ENCODE results near the gene TTLL4.

The TTLL4 gene, protein sequence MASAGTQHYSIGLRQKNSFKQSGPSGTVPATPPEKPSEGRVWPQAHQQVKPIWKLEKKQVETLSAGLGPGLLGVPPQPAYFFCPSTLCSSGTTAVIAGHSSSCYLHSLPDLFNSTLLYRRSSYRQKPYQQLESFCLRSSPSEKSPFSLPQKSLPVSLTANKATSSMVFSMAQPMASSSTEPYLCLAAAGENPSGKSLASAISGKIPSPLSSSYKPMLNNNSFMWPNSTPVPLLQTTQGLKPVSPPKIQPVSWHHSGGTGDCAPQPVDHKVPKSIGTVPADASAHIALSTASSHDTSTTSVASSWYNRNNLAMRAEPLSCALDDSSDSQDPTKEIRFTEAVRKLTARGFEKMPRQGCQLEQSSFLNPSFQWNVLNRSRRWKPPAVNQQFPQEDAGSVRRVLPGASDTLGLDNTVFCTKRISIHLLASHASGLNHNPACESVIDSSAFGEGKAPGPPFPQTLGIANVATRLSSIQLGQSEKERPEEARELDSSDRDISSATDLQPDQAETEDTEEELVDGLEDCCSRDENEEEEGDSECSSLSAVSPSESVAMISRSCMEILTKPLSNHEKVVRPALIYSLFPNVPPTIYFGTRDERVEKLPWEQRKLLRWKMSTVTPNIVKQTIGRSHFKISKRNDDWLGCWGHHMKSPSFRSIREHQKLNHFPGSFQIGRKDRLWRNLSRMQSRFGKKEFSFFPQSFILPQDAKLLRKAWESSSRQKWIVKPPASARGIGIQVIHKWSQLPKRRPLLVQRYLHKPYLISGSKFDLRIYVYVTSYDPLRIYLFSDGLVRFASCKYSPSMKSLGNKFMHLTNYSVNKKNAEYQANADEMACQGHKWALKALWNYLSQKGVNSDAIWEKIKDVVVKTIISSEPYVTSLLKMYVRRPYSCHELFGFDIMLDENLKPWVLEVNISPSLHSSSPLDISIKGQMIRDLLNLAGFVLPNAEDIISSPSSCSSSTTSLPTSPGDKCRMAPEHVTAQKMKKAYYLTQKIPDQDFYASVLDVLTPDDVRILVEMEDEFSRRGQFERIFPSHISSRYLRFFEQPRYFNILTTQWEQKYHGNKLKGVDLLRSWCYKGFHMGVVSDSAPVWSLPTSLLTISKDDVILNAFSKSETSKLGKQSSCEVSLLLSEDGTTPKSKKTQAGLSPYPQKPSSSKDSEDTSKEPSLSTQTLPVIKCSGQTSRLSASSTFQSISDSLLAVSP

DNA sequence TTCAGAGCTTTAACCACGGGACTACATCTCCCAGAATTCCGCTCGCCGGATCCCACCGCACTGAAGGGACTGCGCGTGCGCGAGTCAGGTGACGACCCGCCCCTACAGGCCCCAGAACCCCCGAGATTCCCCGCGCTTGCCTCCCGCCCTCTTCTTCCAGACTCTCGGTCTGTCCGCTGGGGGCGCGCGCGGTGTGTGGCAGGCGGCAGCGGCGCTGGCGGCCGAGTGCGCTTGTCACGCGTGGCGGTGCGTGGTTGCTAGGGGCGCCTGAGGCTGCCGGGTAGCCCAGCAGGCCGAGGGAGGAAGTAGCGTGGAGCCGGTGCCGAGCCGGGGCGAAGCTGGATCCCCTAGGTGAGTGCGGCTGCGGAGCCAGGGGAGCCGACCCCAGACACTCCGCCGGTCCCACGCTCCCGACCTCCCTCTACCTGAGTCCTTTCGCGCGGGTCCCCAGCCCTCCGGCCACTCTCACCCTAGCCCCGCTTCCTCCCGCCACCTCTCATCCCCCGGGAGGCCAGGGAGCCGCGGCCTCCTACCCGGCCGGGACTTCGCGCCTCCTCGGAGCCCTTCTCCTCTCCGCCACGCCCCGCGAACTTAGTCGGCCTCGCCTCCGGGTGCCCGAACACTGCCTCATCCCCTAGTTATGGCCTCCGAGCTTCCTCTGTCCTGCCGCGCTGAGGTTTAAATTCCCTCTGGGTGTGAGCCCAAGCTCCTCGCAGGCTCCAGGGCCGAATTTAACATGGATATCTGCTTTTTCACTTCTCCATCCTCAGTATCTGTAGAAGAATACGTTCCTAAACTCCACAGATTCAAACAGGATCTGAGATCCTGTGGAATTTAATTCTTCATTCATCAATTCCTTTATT, at the start of gene TTLL4:
TTLL4 (plus strand) TSS at position 149 of the 863 bp plus-strand sequence. CDS start 26,842 bp downstream, outside the sequence.
- DNase-seq (ENCODE audit: low read depth) = peak; percentile 86

DNA sequence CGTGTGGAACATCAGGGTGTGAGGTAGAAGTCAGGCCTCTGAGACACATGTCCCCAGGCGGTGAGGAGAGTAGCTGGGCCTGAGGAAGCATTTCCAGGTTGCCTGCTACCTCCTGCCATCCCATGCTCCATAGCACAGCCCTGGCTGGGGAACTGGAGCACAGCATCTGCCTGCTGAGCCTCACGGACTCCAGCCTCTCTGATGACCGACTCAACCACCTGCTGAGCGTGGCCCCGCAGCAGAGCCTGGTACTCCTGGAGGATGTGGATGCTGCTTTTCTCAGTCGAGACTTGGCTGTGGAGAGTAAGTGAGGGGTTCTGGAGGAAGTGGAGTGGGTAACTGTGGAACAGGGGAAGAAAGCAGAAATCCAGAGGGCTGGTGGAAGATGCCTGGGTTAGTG, 48.3 kb upstream of the TTLL4 start:
- DNase-seq (ENCODE audit: low read depth) = no peak

DNA sequence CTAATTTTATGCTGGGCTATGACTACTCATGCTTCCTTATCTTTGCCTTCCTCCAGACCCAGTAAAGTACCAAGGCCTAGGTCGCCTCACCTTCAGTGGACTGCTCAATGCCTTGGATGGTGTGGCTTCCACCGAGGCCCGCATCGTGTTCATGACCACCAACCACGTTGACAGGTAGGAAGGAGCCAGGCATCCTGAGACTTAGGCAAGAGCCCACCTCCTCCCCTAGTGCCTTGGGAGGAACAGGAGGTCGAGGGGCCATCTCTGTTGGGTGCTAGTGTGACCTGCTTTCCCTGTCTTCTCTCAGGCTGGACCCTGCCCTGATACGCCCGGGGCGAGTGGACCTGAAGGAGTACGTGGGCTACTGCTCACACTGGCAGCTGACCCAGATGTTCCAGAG, 47.8 kb upstream of the TTLL4 start:
- DNase-seq (ENCODE audit: low read depth) = no peak

DNA sequence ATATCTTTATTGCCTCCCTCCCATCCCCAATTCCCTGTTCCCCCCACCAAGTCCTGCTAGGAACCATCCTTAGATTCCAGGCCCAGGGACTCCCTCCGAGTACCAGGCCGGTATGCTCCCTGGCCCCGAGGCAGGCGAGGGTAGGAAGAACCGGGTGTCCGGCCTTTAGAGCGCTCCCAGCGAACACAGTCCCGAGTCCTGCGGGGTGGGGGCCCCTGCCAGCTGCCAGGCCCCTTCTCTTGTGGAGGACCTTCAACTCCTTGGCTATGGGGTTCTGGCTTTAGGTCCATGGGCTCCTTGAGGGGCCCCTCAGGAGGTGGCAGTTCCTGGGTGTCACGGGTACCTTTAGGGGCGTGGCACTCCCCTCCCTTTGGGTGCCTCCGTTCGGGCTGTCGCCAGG, 46.7 kb upstream of the TTLL4 start:
- DNase-seq (ENCODE audit: low read depth) = no peak

DNA sequence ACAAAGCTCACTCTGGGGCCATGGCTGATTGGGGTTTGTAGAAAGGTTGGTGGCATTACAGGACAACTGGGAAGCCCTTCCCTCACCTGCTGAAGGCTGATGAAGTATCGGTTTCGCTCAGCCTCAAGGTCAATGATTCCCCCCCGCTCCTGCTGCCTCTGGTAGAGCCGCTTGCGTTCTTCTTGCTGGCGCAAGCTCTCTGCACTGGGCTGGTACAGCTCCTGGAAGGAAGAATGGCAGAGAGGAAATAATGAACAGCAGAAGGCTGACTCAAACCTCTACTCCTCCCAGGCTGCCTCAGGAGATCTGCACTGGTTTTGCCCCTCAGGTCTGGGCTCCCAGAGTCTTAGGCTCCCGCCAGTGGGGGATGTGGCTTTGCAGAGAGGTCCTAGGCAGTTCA, 46.0 kb upstream of the TTLL4 start:
- DNase-seq (ENCODE audit: low read depth) = no peak

DNA sequence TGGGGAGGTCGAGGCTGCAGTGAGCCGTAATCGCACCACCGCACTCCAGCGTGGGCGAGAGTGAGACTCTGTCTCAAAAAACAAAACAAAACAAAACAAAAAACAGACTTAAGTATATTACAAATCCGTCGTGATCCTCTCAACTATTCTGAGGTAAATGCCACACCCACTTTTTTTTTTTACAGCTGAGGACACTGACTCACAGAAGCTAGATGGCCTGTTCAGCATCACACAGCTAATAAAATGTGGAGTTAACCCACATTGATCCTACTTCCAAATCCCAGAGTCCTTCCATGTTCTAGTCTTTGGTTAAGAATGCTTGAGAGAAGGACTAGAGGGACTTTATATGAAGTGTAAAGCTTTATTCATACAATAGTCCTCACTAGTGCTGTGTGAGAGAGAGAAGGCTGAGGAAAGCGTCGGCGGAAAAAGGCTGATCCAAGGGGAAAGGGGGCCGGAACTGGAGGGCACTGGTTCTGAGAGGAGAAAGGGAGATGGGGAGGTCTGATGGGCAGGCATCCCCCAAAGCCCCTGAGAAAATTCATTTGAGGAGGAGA, 39.5 kb upstream of the TTLL4 start:
- DNase-seq (ENCODE audit: low read depth) = no peak

DNA sequence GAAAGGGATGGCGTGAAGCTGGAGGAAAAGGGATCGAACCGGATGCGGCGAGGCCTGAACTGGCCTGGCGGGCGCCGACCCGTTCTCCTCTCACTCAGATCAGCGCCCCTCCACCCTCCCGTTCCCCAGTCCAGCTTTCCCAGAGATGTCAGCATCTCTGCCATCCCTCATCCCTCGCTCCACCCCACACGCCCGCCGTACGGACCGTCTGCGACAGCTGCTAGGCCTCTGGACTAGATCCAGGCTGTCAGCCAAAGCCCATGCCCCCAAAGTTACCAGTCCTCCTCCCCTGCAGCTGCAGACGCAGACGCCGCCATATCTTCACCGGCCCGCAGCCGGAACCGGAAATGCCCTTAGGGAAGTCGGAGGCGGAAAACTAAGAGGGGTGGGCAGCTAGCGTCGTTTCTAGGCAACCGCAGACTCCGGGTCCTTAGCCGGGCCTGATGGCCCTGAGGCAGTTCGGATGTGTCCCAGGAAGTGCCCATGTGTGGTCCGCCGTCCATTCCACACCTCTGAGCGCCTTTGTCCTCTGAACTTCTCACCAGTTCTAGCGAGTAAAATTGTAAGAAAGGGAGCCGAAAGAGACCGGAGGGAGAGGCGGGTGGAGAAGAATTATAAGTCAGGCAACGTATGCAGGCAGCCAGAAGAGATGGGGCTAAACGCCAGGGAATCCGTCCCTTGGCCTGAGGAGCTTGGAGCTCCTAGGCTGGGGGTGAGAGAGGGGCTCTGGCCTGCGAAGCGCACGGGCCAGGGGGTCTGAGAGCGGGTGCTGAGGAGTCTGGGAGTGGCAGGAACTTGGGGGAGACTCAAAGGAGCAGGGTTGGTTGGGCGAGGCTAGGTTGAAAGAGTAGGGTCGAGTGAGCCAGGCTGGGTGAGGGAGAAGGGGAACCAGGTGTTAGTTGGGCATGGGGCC, 38.7 kb upstream of the TTLL4 start, which contains the start of the genes RNF25 and STK36:
RNF25 (minus strand) TSS at position 349 of the 913 bp plus-strand sequence; CDS start at position 317, 32 bp downstream.
STK36 (plus strand) TSS at position 433 of the 913 bp plus-strand sequence. CDS start 744 bp downstream, outside the sequence.
- DNase-seq (ENCODE audit: low read depth) = peak; percentile 38

DNA sequence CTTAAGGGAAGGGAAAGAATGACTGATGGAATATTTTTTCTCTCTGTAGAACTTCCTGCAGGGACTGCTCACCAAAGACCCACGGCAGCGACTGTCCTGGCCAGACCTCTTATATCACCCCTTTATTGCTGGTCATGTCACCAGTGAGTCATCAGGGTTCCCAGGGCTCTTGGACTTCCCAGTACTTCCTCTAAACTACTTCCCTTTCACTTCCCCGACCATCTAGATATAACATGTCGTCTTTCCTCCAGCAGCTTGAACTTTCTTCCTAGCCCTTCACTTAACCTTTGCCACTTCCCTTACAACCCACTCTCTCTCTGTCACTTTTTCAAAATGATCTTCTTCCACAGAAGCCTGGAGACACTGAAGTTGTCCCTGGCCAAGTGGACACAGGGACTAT, 31.5 kb upstream of the TTLL4 start:
- DNase-seq (ENCODE audit: low read depth) = no peak

DNA sequence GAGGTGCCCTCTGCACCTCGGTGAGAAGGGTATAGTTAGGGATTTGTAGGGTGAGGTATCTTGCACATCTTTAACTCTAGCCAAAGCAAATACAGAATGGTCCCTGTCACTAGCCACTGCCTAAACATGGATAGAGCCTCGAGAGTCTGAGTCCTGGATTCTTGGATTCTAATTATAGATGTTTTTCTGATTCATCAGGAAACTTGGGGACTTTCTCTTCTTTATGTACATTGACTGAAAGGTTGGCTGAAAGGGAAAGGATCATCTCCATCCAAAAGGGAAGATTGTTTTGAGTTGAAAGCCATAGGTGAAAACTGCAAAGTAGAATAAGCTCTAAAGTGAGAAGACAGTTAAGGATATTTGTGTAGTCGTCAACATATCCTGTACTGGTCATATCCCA, 30.6 kb upstream of the TTLL4 start:
- DNase-seq (ENCODE audit: low read depth) = no peak

DNA sequence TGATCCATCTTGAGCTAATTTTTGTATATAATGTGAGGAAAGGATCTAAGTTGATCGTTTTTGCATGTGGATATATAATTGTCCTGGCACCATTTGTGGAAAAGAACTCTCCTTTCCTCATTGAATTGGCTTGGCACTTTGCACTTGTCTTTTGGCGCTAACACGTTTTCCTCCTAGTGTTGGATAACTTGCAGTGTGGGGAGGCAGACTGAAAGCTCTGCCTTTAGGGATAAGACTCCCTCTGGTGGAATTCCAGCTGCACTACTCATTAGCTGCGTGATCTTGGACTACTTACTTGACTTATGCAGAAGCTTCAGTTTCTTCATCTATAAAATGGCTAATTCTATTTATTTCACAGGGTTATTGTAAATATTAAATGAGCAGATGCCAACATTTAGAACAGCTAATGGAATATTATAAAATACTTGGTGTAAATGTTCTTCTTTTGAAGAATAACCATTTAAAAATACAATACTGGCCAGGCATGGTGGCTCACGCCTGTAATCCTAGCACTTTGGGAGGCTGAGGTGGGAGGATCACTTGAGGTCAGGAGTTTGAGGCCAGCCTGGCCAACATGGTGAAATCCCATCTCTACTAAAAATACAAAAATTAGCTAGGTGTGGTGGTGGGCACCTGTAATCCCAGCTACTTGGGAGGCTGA, 23.1 kb upstream of the TTLL4 start:
- peak; percentile 26 for DNase-seq (ENCODE audit: low read depth)

DNA sequence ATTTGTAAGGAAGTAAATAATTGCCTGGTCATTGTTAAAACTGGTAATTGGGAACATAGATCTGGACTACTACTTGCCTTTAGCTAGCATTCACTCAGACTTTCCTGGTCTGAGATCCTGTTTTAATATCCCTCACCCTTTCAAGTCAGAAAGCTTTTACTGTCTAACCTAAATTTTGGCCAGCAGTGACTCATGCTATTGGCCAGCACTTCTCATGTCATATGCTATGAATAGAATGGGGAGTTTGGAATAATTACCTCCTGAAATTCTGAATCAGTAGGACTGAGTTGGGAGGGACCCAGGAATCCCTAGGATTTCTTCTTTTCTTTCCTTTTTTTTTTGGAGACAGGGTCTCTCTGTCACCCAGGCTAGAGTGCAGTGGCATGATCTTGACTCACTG, 19.4 kb upstream of the TTLL4 start:
- DNase-seq (ENCODE audit: low read depth) = no peak

DNA sequence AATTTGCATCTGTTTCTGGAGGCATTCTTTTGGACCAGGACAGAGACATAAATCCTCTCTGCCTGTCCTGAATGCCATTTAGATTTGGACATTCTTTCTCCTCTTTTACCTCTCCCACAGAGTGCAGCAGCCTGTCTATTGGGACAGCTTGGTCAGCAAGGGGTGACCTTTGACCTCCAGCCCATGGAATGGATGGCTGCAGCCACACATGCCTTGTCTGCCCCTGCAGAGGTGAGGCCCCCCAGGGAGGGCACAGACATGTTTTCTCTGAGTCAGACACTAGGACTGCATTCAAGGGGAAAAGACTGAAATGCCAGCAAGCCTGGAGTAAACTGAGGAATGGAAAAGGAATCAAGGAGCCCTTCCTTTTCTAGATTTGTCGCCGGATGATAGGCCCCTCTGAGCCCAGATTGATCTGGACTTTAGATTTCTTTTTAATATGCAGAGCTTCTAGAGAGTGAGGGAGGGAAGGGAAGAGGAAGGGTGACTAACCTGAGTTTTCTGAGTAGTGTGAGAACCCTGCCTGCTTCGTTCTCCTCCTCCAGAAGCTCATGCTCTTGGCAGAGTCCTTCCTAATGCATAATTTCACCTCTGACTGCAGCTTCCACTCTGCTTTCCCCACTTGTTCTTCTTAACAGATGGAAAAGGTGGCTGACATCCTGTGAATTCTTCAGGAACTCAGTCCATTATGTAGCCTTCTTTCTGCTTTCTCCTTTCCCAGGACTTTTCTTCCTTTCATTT, 16.1 kb upstream of the TTLL4 start:
- DNase-seq (ENCODE audit: low read depth) = no peak

DNA sequence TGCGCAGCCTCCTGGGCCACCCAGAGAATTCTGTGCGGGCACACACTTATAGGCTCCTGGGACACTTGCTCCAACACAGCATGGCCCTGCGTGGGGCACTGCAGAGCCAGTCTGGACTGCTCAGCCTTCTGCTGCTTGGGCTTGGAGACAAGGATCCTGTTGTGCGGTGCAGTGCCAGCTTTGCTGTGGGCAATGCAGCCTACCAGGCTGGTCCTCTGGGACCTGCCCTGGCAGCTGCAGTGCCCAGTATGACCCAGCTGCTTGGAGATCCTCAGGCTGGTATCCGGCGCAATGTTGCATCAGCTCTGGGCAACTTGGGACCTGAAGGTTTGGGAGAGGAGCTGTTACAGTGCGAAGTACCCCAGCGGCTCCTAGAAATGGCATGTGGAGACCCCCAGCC, 11.8 kb upstream of the TTLL4 start:
- DNase-seq (ENCODE audit: low read depth) = no peak

DNA sequence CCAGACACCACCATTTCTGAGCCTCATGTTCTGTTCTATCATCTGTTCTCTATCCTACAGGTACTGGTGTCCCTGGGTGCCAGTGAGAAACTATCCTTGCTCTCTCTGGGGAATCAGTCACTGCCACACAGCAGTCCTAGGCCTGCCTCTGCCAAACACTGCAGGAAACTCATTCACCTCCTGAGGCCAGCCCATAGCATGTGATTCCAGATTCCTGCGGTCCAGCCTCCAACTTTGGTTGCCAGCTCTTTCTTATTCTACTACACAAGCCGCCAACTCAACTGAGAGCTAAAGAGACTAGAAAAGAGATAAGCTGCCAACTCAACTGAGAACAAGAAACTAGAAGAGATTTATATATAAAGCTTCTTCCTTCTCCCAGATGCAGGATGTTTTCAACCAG, 8.8 kb upstream of the TTLL4 start:
- no peak for DNase-seq (ENCODE audit: low read depth)

DNA sequence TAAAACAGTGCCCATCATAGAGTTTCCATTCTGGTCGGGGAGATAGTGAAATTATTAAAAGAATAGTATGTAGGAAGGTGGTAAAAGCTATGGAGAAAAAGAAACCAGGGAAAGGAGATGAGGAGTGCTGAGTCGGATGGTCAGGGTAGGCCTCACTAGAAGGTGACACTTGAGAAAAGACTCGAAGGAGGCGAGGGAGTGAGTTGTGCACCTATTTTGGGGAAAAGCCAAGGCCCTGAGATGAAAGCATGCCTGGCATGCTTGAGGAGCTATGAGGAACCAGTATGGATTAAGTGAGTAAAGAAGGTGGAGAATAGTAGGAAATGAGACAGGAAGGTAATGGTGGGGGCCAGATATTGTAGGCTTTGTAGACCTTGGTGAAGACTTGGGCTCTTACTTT, 7.3 kb upstream of the TTLL4 start:
- DNase-seq (ENCODE audit: low read depth) = no peak

DNA sequence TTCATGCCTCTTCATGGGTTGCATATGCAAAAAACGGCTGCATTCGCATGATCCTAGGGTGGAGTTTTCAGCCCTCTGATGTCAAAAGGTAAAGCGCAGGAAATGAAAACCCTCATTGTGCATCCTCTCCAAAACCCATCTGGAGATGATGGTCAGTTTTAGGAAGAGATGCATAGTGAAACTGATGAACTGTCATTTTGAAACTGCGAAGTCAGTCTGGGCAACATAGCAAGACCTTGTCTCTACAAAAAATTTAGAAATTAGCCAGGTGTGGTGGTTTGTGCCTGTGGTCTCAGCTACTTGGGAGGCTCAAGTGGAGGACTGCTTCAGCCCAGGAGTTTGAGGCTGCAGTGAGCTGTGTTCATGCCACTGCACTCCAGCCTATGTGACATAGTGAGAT, 2.5 kb upstream of the TTLL4 start:
- DNase-seq (ENCODE audit: low read depth) = no peak

DNA sequence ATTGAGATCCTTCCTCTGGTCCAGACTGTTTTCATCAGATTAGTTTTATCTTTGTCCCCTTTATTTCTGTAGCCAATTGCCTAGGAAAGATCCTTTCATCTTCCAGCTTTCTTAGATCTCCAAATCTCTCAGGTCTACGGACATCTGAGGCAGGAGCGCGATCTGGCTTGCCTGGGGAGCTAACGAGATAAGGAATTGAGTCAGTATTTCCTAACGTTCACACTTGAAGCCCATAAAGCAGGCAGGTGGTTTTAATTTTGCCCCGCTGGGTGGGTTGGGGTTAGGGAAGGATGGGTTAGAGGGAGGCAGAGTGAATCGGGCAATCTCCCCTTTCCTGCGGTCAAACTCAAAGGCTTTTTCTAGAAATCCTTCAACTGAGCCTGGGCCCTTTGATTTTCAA, 727 bp upstream of the TTLL4 start:
- no peak for DNase-seq (ENCODE audit: low read depth)

DNA sequence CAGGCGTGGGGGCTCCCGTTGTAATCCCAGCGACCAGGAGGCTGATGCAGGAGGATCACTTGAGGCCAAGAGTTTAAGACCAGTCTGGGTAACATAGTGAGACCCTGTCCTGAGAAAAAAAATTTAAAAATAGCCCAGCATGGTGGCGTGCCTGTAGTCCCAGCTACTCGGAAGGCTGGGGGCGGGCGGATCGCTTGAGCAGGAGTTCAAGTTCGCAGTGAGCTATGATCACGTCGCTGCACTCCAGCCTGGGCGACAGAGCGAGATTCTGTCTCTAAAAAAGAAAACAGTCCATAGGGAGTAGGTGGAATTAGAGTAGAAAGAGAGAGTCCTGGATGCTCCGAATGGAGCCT, 325 bp upstream of the TTLL4 start:
- DNase-seq (ENCODE audit: low read depth) = no peak

DNA sequence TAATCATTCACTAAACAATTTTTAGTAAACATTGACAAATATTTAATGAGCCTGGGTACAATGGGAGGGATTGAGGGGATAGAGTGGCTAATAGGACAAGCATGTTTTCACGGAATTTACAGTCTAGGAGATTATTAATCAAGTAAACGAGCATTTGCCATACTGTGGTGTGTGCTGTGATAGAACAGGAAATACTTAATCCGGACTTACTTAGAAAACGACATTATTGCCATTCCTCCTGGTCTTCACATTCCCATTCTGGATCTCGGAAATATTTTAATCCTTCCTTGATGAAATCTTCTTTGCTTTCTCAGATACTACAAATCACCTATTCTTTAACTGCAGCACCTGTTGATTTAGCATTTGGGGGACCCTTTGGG, 905 bp downstream of the TTLL4 start:
- no peak for DNase-seq (ENCODE audit: low read depth)

Data from CMK (cell line).